GM18499 (cell line): ENCODE data around the gene LRRC4C.

Experiments
- ATAC-seq: cut with Tn5 transposase; IDR thresholded peaks from one replicate; pipeline ENCODE4 v1.9.1; 2021; ENCODE audit warnings: moderate number of reproducible peaks; ENCODE audit not compliant: insufficient read depth, unreplicated experiment

Gene LRRC4C

GRCh38 chr11:40816976-40817375 lies 642.5 kb downstream of the LRRC4C start:
- ATAC-seq: no peak

GRCh38 chr11:40797981-40798380 lies 661.5 kb downstream of the LRRC4C start:
- no peak for ATAC-seq

GRCh38 chr11:40787224-40787623 lies 672.2 kb downstream of the LRRC4C start:
- ATAC-seq: no peak

GRCh38 chr11:40763046-40763445 lies 696.4 kb downstream of the LRRC4C start:
- ATAC-seq: no peak

GRCh38 chr11:40759341-40759740 lies 700.1 kb downstream of the LRRC4C start:
- ATAC-seq: no peak

- no peak for ATAC-seq
Measured at GRCh38 chr11:40754297-40754696, 705.2 kb downstream of the LRRC4C start.

GRCh38 chr11:40746282-40746681 lies 713.2 kb downstream of the LRRC4C start:
- no peak for ATAC-seq

- no peak for ATAC-seq
Measured at GRCh38 chr11:40732132-40732531, 727.3 kb downstream of the LRRC4C start.

- ATAC-seq: no peak
Measured at GRCh38 chr11:40722179-40722795, 737.2 kb downstream of the LRRC4C start.

- ATAC-seq: no peak
Measured at GRCh38 chr11:40716344-40717130, 742.9 kb downstream of the LRRC4C start.

GRCh38 chr11:40713083-40713482 lies 746.4 kb downstream of the LRRC4C start:
- no peak for ATAC-seq

GRCh38 chr11:40701027-40701426 lies 758.4 kb downstream of the LRRC4C start:
- ATAC-seq: no peak

GRCh38 chr11:40689823-40690222 lies 769.6 kb downstream of the LRRC4C start:
- no peak for ATAC-seq

- no peak for ATAC-seq
Measured at GRCh38 chr11:40688369-40688768, 771.1 kb downstream of the LRRC4C start.

GRCh38 chr11:40686765-40687164 lies 772.7 kb downstream of the LRRC4C start:
- no peak for ATAC-seq

GRCh38 chr11:40683010-40683409 lies 776.4 kb downstream of the LRRC4C start:
- no peak for ATAC-seq

GRCh38 chr11:40679276-40679675 lies 780.2 kb downstream of the LRRC4C start:
- no peak for ATAC-seq

- ATAC-seq: no peak
Measured at GRCh38 chr11:40647295-40647694, 812.2 kb downstream of the LRRC4C start.

- no peak for ATAC-seq
Measured at GRCh38 chr11:40642284-40642683, 817.2 kb downstream of the LRRC4C start.

- no peak for ATAC-seq
Measured at GRCh38 chr11:40619654-40620053, 839.8 kb downstream of the LRRC4C start.

GRCh38 chr11:40606800-40607199 lies 852.7 kb downstream of the LRRC4C start:
- ATAC-seq: no peak
